Measurements from ENCODE around the gene TAF13.

GRCh38 chr1:109060707-109061106 lies 15.1 kb downstream of the TAF13 start:
- no peak for TF ChIP-seq POLR2A (IDR thresholded peaks at IDR 0.05; ENCODE audit: extremely low read depth, insufficient read length)
- TF ChIP-seq CTCF (IDR thresholded peaks at IDR 0.05; ENCODE audit: low read depth, low read length), result no peak

Measured in NB4 (cell line).